Measurements from ENCODE around the gene LRRC4C.

The LRRC4C gene

DNA sequence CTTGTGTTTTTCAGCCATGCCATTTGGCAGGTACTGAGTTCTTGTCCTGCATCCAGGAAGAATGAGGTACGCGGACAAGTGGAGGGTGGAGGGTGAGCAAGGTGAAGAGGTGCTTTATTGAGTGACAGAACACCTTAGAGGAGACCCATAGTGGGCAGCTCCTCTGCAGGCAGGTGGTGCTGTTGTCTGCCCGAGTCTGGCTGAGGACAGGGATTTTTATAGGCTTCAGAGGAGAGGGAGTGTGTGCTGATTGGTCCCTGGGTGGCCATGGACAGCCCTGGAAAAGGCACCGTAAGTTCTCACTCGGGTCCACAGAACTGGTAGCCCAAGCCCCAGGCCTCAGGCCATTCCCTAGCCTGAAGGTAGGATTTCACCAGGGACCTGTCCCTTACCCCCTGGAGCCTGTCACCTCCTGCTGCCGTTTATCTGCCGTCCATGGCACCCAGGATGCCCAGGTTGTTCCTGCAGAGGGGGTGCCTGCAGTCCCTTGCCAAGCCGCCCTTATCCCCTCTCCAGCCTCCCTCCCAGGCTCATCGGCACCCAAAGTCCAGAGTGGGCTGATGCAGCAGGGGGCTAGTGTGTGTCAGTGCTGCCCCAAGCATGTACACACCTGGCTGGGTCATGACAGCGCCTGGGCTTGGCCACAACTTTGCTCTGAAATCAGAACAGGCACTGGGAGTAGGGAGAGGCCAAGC lies 213.6 kb downstream of the LRRC4C start:
- no peak for DNase-seq

DNA sequence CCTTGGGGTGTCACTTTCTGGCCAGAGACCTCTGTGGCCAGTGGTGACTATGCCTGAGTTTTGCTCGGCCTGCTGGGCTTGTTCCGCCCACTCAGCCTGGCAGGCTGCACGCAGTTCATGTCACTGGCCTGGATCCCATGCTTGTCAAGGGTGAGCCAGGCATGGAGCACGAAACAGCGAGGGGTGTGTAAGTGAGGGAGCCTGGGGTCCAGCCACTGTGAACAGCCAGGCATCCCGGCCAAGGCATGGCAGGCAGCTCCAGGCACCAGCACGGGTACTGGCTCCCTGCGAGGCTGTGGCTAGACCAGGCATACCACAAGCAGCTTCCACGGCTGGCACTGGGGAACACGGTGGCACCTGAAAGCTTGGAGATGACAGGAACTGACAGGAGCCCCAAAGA lies 214.3 kb downstream of the LRRC4C start:
- DNase-seq: no peak

GRCh38 chr11:41237382-41237781 lies 222.1 kb downstream of the LRRC4C start:
- DNase-seq: no peak

GRCh38 chr11:41235668-41236067 lies 223.8 kb downstream of the LRRC4C start:
- DNase-seq: no peak

DNA sequence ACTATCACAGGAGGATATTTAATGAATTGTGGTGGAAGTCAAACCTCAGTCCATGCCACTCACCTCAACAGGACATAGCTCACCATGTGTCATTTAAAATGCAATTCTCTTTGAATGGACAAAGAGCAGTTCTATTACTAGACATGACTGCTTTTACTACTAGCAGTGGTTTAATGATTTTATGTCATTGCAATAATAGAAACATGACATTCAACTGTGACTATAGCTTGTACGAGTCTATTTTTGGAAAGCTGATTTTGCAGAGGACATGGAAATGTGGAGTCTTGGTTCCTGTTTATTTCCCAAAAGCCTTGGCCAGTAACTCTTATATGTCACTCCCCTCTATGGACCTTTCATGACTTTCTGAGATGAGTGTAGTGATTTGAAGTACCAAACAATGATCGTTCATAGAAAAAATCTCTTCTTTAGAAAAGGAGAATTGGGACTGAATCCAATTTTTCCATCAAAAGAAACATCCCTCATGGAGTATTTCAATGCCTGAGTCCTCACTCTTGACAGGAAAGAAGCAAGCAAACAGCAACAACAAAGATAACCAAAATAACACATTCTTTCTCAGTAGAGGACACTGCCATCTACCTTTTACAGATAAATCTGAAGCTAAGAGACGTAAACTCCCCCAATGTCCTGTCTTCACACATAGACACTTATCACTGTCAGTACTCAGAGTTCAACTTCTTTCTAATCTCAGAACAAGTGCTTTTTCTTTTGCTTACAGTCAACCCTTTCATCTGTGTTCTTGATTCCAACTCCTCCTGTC lies 233.4 kb downstream of the LRRC4C start:
- DNase-seq: no peak

- DNase-seq: no peak
Measured at GRCh38 chr11:41222236-41222635, 237.2 kb downstream of the LRRC4C start.

DNA sequence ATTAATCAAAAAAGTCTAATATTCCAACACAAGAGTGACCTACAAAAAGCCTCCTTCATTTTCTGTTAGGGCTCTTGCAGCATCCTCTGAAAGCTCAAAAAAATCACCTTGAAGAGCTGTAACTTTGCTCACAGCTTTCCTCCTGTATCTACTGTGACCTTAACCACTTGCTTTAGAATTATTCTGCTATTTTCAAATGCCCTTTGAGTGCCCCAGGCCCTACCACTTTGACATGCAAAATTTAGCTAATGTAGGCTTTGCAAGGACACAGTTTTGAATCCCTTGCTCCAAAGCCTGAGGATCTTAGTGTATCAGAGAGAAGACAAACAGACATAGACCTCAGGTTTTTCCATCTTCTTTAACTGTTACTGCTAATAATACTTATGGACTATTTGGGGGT lies 253.1 kb downstream of the LRRC4C start:
- no peak for DNase-seq

GRCh38 chr11:41201156-41201555 lies 258.3 kb downstream of the LRRC4C start:
- no peak for DNase-seq

DNA sequence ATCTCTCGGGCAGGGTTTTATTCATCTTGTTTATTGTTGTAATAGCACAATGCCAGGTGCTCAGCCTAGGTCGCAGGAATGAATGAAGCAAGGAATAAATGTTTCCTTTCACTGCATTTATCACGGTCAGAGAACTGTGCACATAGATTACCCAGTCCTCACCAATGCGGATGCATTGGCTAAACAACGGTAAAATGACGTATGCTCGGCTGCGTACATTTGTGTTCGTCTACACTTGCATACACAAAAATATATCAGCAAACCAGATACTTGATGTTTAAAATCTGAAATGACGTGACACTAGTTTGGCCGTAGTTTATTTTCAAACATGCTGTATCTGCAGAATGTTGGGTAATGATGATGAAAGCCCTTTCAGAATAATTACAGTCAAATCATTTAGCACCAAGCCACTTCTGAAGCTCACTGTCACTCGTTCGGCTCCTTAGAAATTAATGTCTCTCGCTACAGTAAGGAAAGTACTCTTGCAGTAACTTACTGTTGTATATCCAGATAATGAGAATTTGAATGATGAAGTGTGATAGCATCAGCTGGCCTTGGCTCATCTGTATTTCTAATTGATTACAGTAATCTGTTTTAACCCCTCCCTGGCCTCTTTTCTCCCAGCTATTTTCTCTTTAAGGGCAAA lies 268.9 kb downstream of the LRRC4C start:
- no peak for DNase-seq

DNA sequence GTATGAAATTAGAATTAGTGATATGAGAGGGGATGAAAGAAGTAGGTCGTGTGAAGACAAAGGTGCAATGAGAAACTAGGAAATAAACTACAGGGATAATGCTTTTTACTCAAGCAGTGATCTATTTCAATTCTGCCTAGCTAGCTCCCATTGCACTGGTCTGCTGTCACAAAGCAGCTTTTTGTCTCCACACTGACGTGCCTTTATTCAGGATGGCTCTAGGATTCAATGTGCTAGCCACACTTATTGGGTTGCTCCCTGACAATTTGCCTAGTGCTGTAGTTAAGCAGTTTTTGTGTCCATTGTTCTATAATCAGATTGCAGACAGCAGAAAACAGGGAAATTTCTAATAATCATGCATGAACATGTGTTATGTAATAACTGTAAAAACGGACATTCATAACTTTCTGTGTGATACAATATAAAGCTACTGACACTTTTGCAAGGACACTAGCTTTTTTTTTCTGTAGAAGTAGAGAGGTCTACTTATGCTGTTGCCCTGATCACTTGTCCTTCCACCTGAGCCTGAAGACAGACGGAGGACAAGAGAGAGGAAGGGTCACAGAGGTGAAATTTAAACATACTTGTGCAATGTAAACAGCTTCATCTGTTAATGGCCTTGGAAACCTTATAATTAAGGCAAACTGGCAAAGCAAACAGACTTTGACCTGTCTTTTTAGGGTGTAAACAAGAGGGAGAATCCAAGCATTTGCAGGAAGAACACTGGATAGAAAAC lies 269.6 kb downstream of the LRRC4C start:
- no peak for DNase-seq

- no peak for DNase-seq
Measured at GRCh38 chr11:41177791-41178190, 281.7 kb downstream of the LRRC4C start.

DNA sequence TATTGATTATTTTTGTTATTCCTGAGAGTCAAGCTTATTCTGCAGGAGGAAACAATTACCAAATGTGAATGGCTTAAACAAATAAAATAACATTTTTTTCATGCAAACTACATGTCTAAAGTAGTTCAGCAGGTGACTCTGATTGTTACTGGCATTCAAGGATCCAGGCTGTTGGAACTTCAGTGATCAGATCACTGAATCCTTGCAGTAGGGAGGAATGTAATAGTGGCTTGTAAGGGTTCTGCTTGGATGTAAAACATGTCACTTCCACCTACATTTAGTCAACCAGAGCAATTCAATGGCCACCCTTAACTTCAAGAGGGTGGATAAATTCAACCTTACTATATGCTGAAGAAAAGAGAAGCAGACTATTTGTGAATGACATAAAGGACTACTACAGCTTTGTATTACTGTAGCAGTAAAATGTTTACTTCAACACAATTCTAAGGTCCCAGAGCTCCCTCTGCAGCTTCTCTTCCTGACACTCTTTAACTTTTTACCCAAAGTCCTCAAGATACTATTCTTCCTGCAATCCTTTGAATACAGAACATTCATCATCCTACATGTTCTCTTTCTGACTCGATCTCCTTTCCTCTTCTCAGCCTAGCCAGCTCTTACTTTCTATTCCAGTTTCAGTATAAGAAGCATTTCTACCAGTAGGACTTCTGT lies 284.0 kb downstream of the LRRC4C start:
- DNase-seq: no peak

DNA sequence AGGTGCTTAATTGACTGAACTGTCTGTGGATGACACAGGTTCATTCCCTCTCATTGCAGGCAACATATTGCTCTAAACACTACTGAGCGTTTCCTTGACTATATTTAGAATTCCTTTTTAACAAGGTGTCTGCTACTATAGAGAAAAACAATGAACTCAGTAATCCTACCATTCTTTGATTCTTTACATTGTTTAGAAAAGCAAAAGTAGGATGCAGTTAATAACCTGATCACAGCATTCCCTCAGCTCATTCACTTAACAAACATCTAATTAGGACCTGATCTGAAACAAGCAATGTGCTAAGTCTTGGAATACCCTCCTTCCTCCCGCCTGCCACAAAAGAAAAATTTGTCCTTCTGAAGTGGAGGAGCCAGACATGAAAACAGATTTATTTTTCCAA lies 313.1 kb downstream of the LRRC4C start:
- no peak for DNase-seq

DNA sequence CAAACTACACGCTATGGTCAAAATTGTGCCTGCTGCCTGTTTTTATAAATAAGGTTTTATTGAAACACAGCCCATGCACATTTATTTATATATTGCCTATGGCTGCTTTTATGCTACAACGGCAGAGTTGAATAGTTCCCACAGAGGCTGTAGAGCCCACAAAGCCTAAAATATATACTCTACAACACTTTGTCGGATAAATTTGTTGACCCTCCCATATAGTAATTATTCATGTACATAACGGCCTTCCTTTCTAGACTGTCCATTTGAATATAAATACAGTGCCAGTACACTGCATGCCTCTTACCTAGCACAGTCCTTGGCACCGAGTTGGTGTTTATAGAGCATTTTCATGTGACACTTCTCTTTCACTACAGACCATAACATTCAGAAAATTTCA lies 314.0 kb downstream of the LRRC4C start:
- no peak for DNase-seq

GRCh38 chr11:41134971-41135370 lies 324.5 kb downstream of the LRRC4C start:
- no peak for DNase-seq

DNA sequence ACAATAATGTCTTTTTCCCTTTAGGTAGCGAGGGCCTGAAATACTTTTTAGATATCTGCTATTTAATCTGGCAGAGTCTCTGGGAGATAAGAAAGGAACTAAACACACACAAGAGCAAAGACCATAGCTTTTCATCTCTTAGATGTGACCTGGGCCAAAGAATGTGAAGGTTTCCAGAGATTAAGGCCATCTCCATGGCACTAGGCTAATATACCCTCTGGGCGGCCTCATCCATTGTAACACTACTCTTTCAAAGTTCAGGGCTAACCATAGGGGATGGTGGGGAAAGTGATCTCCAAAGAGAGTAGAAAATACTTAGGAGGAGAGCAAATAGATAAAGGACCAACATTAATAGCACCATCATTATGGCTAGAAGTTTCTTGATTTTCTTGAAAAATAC lies 326.4 kb downstream of the LRRC4C start:
- DNase-seq: no peak

DNA sequence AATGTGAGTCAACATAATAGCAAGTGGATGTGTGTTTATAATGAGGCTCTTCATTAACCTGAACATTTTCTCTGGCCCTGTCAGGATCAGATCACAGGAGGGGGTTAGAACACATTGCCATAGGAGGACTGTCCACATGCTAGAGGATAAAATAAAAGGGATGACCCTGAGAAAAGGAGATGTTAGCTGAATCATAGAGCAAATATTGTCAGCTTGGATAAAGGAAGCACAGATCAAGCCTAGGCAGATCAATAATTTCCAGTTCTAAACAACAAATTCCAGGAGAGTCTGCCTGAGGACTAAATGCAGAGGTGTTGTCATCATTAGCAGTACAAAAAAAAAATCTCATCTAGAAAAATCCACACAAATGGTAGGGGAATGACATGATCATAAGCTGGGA lies 337.9 kb downstream of the LRRC4C start:
- no peak for DNase-seq

DNA sequence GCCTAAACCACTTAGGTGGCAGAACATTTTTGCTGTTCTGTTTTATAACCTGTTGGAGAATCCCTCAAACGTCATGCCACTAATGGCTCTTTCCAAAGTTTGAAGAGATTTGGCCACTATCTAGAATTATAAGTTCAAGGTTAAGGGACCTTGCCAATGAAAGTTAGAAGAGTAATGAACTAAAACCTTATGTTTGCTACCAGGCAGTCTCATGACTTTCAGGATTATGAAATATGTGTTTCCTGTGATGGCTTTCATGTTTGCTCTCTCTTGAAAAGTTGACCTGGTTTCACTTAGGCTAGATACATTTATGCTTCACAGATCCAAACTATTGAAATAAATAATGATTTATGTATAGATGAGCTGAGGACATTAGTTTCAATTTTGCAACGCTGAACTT lies 340.0 kb downstream of the LRRC4C start:
- no peak for DNase-seq

- no peak for DNase-seq
Measured at GRCh38 chr11:41118521-41118920, 340.9 kb downstream of the LRRC4C start.

DNA sequence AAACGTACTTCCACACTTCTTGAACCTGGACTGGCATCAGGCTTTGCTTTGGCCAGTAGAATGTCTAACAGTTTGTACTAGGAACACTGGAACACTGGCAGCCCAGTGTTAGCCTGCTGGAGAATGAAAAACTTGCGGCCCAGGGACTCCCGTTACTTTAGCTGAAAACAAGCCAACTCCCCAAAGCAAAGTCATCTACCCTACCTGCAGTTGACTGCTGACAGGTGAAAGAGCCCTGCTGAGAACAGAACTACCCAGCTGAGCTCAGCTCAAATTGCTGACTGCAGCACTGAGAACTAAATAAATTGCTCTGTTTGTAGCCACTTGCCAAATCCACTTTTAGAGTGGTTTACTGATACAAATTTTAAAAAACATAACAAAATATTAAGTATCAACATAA lies 342.5 kb downstream of the LRRC4C start:
- no peak for DNase-seq

- no peak for DNase-seq
Measured at GRCh38 chr11:41115066-41115465, 344.4 kb downstream of the LRRC4C start.

- no peak for DNase-seq
Measured at GRCh38 chr11:41113160-41113559, 346.3 kb downstream of the LRRC4C start.

DNA sequence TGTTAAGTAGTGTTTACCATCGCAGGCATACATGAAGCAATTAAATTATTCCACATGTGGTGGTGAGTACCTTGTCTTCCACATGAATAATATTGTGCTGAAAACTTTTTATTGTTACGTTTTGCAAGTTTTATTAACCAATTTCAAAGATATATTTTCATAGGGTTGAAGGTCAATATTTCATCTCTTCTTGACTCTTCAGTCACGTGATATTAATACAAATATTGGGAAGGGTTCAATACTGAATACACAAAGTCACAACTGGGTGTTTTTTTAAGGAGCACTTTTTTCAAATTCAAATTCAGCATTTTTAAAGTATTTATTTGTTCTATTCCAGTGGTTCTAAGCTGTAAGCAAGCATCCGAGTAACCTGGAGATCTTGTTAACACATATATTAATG lies 348.9 kb downstream of the LRRC4C start:
- DNase-seq: no peak
